Neural progenitor cell (in vitro differentiated cells): ENCODE measurements around the gene TBC1D9B. TPM values are rescaled to one million over a fixed set of nuclear protein-coding genes. Genes with fewer than 3 reads are reported as not detected.

Source experiments
- DNase-seq: peaks from one replicate; pipeline ENCODE4 v3.0.0-alpha.2; 2016; ENCODE audit warnings: low spot score
- H2AFZ ChIP-seq: fragments of 200-600 bp; sonication (generic); replicated peaks from 2 replicates; pipeline ENCODE4 v1.6.1; 2016; ENCODE audit warnings: antibody characterized with exemption
- H3F3A ChIP-seq: fragments of 200-600 bp; sonication (generic); 2 replicates; pipeline ENCODE4 v1.6.1; 2016; ENCODE audit warnings: antibody characterized with exemption, low read depth
- H3K27ac ChIP-seq: fragments of 200-600 bp; sonication (generic); 2 replicates; pipeline ENCODE4 v1.5.1; 2016; ENCODE audit warnings: mild to moderate bottlenecking
- H3K27me3 ChIP-seq: fragments of 200-600 bp; sonication (generic); 2 replicates; pipeline ENCODE4 v1.6.1; 2016; ENCODE audit warnings: mild to moderate bottlenecking, moderate library complexity
- H3K36me3 ChIP-seq: fragments of 200-600 bp; sonication (generic); 2 replicates; pipeline ENCODE4 v1.5.1; 2016
- H3K4me1 ChIP-seq: fragments of 200-600 bp; sonication (generic); 2 replicates; pipeline ENCODE4 v1.6.1; 2016; ENCODE audit warnings: mixed run types
- H3K4me2 ChIP-seq: fragments of 200-600 bp; sonication (generic); 2 replicates; pipeline ENCODE4 v1.6.1; 2016
- H3K4me3 ChIP-seq: fragments of 200-600 bp; sonication (generic); 2 replicates; pipeline ENCODE4 v1.5.1; 2016
- H3K79me2 ChIP-seq: fragments of 200-600 bp; sonication (generic); 2 replicates; pipeline ENCODE4 v1.6.1; 2016; ENCODE audit warnings: low read depth
- H3K9ac ChIP-seq: fragments of 200-600 bp; sonication (generic); 2 replicates; pipeline ENCODE4 v1.6.1; 2016
- H3K9me3 ChIP-seq: fragments of 200-600 bp; sonication (generic); 2 replicates; pipeline ENCODE4 v1.5.1; 2016; ENCODE audit warnings: low read depth
- H4K20me1 ChIP-seq: fragments of 200-600 bp; sonication (generic); 2 replicates; pipeline ENCODE4 v1.6.1; 2016; ENCODE audit warnings: low read depth
- H3K27ac Mint-ChIP-seq: 3 replicates; pipeline ENCODE4 v1.8.0; 2021; ENCODE audit warnings: mixed read lengths
- H3K27me3 Mint-ChIP-seq: 2 replicates; pipeline ENCODE4 v1.8.0; 2022; ENCODE audit warnings: low read depth, mild to moderate bottlenecking, inconsistent platforms, moderate library complexity, mixed read lengths; ENCODE audit not compliant: insufficient read depth
- H3K36me3 Mint-ChIP-seq: 3 replicates; pipeline ENCODE4 v1.8.0; 2021; ENCODE audit warnings: mixed read lengths
- H3K4me1 Mint-ChIP-seq: 3 replicates; pipeline ENCODE4 v1.8.0; 2021; ENCODE audit warnings: mixed read lengths
- H3K4me3 Mint-ChIP-seq: 3 replicates; pipeline ENCODE4 v1.8.0; 2021; ENCODE audit warnings: mild to moderate bottlenecking, moderate library complexity, mixed read lengths
- H3K9me3 Mint-ChIP-seq: 3 replicates; pipeline ENCODE4 v1.8.0; 2020; ENCODE audit warnings: mixed read lengths
- EZH2 ChIP-seq: fragments of 200-600 bp; sonication (generic); IDR thresholded peaks from 2 replicates; pipeline ENCODE4 v1.6.1; 2017; ENCODE audit warnings: antibody characterized with exemption, mild to moderate bottlenecking, moderate library complexity
- EZH2phosphoT487 ChIP-seq: fragments of 200-600 bp; sonication (generic); IDR thresholded peaks from 2 replicates; pipeline ENCODE4 v1.6.1; 2017; ENCODE audit warnings: antibody characterized with exemption
- total RNA-seq: library from RNA; depleted of rRNA; stranded (reverse); fragments of >200 nt; gene quantifications from 2 replicates; pipeline ENCODE4 v1.2.3, GENCODE V29; 2015; ENCODE audit warnings: low replicate concordance
- TF ChIP-seq, protein P1 (sequence below): fragments of 200-600 bp; sonication (generic); IDR thresholded peaks from 2 replicates; pipeline ENCODE4 v1.5.1; 2017; ENCODE audit warnings: antibody characterized with exemption, mild to moderate bottlenecking

TBC1D9B gene
- total RNA-seq, 1 donor from 2014 or later: 26.7 TPM

GRCh38 chr5:179819296-179820126, 88.2 kb downstream of the TBC1D9B start:
- Histone ChIP-seq H3K9me3 (no peaks in the 10 kb centered on the region), H3K27ac (no peak overlapping the region), H3K27me3 (peaks cover 34% of the 10 kb centered on the region), H3K4me3 (peak overlapping the region; percentile 27), H3K9ac (no peak overlapping the region), H3K4me1 (peaks cover 26% of the 10 kb centered on the region), H3K4me2 (peak overlapping the region; percentile 60), H3K79me2 (peaks cover 21% of the 10 kb centered on the region), H4K20me1 (peaks cover 31% of the 10 kb centered on the region), H3K36me3 (no peaks in the 10 kb centered on the region), H3F3A (peaks cover 25% of the 10 kb centered on the region), H2AFZ (no peak overlapping the region)
- peak overlapping the region; percentile 84 for H3K4me3 Mint-ChIP-seq
- TF ChIP-seq, protein P1, sequence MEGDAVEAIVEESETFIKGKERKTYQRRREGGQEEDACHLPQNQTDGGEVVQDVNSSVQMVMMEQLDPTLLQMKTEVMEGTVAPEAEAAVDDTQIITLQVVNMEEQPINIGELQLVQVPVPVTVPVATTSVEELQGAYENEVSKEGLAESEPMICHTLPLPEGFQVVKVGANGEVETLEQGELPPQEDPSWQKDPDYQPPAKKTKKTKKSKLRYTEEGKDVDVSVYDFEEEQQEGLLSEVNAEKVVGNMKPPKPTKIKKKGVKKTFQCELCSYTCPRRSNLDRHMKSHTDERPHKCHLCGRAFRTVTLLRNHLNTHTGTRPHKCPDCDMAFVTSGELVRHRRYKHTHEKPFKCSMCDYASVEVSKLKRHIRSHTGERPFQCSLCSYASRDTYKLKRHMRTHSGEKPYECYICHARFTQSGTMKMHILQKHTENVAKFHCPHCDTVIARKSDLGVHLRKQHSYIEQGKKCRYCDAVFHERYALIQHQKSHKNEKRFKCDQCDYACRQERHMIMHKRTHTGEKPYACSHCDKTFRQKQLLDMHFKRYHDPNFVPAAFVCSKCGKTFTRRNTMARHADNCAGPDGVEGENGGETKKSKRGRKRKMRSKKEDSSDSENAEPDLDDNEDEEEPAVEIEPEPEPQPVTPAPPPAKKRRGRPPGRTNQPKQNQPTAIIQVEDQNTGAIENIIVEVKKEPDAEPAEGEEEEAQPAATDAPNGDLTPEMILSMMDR: no peak
- TF ChIP-seq EZH2 (no peak), EZH2phosphoT487 (no peak)
- peaks cover 13% of the 10 kb centered on the region for H3K27me3 Mint-ChIP-seq
- peaks cover 38% of the 10 kb centered on the region for H3K4me1 Mint-ChIP-seq
- peak overlapping the region; percentile 69 for H3K27ac Mint-ChIP-seq
- peaks cover 4% of the 10 kb centered on the region for H3K9me3 Mint-ChIP-seq
- H3K36me3 Mint-ChIP-seq: peaks cover 16% of the 10 kb centered on the region
- DNase-seq: peak; percentile 58

GRCh38 chr5:179818746-179819295, 88.9 kb downstream of the TBC1D9B start:
- H3K4me2 ChIP-seq: peak overlapping the region; percentile 60
- H3K79me2 ChIP-seq: peaks cover 21% of the 10 kb centered on the region
- peaks cover 25% of the 10 kb centered on the region for H3F3A ChIP-seq
- H3K4me3 Mint-ChIP-seq: peak overlapping the region; percentile 82
- H2AFZ ChIP-seq: no peak overlapping the region
- H3K4me3 ChIP-seq: peak overlapping the region; percentile 27
- peaks cover 4% of the 10 kb centered on the region for H3K9me3 Mint-ChIP-seq
- H3K27me3 ChIP-seq: peaks cover 34% of the 10 kb centered on the region
- H3K36me3 ChIP-seq: no peaks in the 10 kb centered on the region
- H3K9ac ChIP-seq: no peak overlapping the region
- peaks cover 38% of the 10 kb centered on the region for H3K4me1 Mint-ChIP-seq
- TF ChIP-seq, protein P1: no peak
- TF ChIP-seq EZH2phosphoT487 (no peak), EZH2 (no peak)
- H3K27ac Mint-ChIP-seq: no peak overlapping the region
- no peaks in the 10 kb centered on the region for H3K9me3 ChIP-seq
- H3K27ac ChIP-seq: no peak overlapping the region
- H3K27me3 Mint-ChIP-seq: peaks cover 13% of the 10 kb centered on the region
- H3K4me1 ChIP-seq: peaks cover 26% of the 10 kb centered on the region
- peaks cover 31% of the 10 kb centered on the region for H4K20me1 ChIP-seq
- peaks cover 21% of the 10 kb centered on the region for H3K36me3 Mint-ChIP-seq
- DNase-seq: peak; percentile 54

GRCh38 chr5:179817890-179818745, 89.6 kb downstream of the TBC1D9B start:
- Histone ChIP-seq H3K4me1 (peaks cover 26% of the 10 kb centered on the region), H3F3A (peaks cover 25% of the 10 kb centered on the region), H3K9ac (no peak overlapping the region), H3K36me3 (no peaks in the 10 kb centered on the region), H3K79me2 (peaks cover 21% of the 10 kb centered on the region), H3K9me3 (no peaks in the 10 kb centered on the region), H3K4me2 (peak overlapping the region; percentile 60), H4K20me1 (peaks cover 31% of the 10 kb centered on the region), H3K4me3 (peak overlapping the region; percentile 27), H2AFZ (no peak overlapping the region), H3K27ac (no peak overlapping the region), H3K27me3 (peaks cover 34% of the 10 kb centered on the region)
- DNase-seq: no peak
- Mint-ChIP-seq H3K27ac (peak overlapping the region; percentile 94), H3K36me3 (peaks cover 19% of the 10 kb centered on the region), H3K4me1 (peaks cover 36% of the 10 kb centered on the region), H3K4me3 (peak overlapping the region; percentile 82), H3K9me3 (peaks cover 4% of the 10 kb centered on the region), H3K27me3 (peaks cover 13% of the 10 kb centered on the region)
- TF ChIP-seq, protein P1: no peak
- TF ChIP-seq EZH2 (no peak), EZH2phosphoT487 (no peak)
